GM19351 (cell line): Measurements from ENCODE around the gene CPLANE1.

Source experiments
- ATAC-seq: cut with Tn5 transposase; IDR thresholded peaks from one replicate; pipeline ENCODE4 v1.9.1; 2021; ENCODE audit warnings: mild to moderate bottlenecking, moderate library complexity; ENCODE audit not compliant: unreplicated experiment

CPLANE1 gene

GRCh38 chr5:37071901-37072581 lies 177.1 kb downstream of the CPLANE1 start:
- no peak for ATAC-seq

DNA sequence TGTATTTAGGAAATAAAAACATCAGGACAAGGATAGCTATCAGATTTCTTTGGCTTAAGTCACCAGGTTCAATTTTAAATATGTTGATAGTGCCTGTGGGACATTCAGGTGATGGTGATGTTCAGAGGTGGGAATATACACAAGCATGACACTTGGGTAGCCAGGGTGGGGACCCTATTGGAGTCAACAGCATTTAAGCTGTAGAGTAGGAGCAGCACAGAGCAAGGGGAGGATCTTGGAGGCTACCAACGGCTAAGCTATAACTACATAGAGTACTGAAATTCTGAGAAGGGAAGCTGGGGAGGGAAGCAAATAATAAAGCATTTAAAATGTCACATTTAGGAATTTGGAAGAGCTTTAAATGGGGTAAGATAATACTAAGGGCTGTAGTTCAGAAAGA lies 177.7 kb downstream of the CPLANE1 start:
- no peak for ATAC-seq

GRCh38 chr5:37064442-37064841 lies 184.7 kb downstream of the CPLANE1 start:
- ATAC-seq, result no peak

GRCh38 chr5:37063739-37064138 lies 185.4 kb downstream of the CPLANE1 start:
- ATAC-seq, result no peak

DNA sequence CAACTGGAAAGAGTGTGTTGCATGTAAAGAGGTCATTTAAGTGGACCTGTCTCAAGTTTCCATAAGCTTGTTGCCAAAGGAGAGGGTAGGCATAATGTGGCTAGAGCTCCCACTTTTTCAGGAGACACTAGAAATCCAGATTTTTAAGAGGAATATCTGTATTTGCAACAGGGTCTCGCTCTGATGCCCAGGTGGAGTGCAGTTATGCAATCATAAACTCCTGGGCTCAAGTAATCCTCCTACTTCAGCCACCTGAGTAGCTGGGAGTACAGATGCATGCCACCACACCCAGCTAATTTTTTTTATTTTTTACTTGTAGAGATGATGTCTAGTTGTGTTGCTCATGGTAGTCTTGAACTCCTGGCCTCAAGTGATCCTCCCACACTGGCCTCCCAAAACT lies 189.1 kb downstream of the CPLANE1 start:
- ATAC-seq, result no peak

GRCh38 chr5:37056762-37057161 lies 192.4 kb downstream of the CPLANE1 start:
- ATAC-seq, result no peak
